Stimulated activated CD4-positive, alpha-beta T cell treated with anti-CD3 and anti-CD28 coated beads, Interleukin-15, amount 100 ng/mL, for 1 hour (primary cell): ENCODE measurements around the gene TCF4.

Source experiments
- DNase-seq, 2 donors: peaks; one replicate each; pipeline ENCODE4 v3.0.0-alpha.2; 2020; ENCODE audit warnings: low read depth in 1 of 2, low spot score in 1 of 2

The TCF4 gene

DNA sequence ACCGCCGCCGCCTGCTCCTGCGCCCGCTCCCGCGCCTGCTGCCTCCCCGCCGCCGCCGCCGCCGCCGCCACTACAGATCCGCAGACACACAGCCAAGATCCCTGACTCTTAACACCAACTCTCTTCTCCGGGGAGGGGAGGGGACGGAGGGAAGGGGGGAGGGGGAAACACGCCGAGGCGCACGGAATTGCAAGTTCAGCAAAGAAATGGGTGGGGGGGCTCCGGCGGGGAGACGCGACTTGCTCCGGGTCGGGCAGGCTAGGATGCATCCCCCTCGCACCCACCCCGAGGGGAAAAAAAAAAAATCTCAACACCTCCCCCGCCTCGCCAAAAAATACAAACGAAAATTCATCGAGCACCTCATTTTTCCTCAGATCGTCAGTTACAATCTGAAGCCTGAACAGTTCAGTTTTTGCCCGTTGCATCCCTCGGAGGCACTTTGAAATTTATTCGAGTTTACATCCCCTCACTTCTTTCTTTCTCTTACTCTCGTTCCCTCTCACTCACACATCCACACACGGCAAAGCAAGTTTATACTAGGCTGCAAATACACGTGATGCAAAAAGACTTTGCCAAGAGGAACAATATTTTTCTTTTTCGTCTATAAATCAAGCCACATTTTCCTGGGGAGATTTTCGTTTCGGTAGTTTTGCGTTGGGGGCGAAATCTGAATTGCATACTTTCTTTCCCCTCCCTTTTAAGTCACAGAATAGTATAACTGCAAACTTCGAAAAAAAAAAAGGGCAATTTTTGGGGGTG lies at the start of gene TCF4:
TCF4 (minus strand) TSS at position 82 of the 759 bp plus-strand sequence. CDS start 1,076 bp downstream, outside the sequence.
- DNase-seq, result no peak

DNA sequence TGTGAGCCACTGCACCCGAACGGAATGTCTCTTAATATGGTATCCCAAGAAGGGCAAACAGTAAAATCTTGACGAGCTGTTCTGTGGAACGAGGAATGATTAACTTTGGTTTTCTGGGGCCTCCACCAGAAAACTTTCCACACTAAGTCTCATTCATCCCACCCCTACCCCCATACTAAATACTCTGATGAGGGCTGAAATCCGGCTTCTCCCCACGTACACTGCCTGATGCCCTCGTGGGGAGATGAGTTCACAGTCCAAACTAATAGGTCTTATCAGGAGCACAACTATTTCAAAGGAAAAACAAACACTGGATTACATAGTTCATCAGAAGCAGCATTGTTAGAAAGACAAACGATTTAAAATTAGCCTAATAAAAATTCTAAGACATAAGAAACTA lies 49.2 kb upstream of the TCF4 start:
- DNase-seq, result no peak

DNA sequence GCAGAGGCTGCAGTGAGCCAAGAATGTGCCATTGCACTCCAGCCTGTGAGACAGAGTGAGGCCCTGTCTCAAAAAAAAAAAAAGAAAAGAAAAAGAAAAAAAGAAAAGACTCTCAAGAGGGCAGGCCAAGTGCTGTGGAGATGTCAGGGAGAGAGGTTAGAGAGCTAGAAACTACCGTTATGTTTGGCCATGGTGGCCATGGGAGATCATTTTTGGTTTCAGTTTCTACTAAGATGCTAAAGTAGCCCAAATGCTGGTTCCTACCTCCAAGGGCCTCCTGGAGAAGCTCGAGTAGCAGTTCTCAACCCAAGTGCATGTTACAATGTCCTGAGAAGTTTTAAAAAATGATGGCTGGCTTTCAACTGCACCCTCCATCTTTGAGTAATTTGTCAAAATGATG lies 47.4 kb upstream of the TCF4 start:
- no peak for DNase-seq

DNA sequence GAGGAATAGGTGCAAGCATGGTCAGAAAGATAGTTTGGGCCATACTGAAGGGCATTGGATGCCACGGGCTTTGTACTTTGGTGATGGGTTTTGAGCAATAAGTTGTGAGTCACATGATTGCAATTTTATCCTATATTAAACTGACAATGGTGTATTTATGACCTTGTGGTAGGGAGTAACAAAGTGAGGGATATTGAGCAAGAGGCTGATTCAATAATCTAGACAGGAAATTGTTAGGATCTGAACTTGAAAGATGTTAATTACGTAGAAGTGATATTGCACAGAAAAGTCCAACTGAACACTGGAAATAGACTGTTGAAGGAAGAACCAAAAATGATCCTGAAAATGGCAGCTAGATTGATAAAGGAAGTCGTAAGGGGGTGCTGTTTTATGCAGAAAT lies 46.6 kb upstream of the TCF4 start:
- DNase-seq, result no peak

- no peak for DNase-seq
These were observed 45.0 kb upstream of the TCF4 start for GRCh38 chr18:55633032-55633431.

- no peak for DNase-seq
These were observed 41.1 kb upstream of the TCF4 start for GRCh38 chr18:55629133-55629532.

GRCh38 chr18:55627007-55627406 lies 39.0 kb upstream of the TCF4 start:
- DNase-seq, result no peak

GRCh38 chr18:55625901-55626300 lies 37.9 kb upstream of the TCF4 start:
- DNase-seq, result no peak

- DNase-seq, result no peak
These were observed 35.6 kb upstream of the TCF4 start for GRCh38 chr18:55623626-55624025.

GRCh38 chr18:55610506-55610905 lies 22.5 kb upstream of the TCF4 start:
- DNase-seq, result no peak

- no peak for DNase-seq
These were observed 21.3 kb upstream of the TCF4 start for GRCh38 chr18:55609160-55609825.

GRCh38 chr18:55608497-55608896 lies 20.5 kb upstream of the TCF4 start:
- no peak for DNase-seq

DNA sequence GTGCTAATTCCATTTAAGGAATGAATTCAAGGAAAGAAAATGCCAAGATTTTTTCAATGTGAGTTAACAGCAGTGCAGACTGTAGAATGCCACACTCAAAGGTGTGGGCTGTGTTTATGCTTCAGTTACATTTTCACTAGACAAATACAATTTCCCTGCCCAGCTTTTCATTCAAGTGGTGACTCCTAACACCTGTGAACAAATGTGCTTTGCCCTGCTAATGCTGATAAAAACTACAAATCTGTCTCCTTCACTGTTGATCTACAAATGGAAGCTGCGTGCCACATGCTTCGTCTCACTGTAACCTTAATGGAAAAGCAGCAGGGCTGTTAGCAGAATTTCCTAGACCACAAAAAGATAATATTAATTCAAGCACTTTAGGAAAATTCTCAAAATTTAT lies 19.8 kb upstream of the TCF4 start:
- no peak for DNase-seq

- DNase-seq, result no peak
These were observed 17.8 kb upstream of the TCF4 start for GRCh38 chr18:55605733-55606338.

- DNase-seq, result no peak
These were observed 15.8 kb upstream of the TCF4 start for GRCh38 chr18:55603775-55604174.

DNA sequence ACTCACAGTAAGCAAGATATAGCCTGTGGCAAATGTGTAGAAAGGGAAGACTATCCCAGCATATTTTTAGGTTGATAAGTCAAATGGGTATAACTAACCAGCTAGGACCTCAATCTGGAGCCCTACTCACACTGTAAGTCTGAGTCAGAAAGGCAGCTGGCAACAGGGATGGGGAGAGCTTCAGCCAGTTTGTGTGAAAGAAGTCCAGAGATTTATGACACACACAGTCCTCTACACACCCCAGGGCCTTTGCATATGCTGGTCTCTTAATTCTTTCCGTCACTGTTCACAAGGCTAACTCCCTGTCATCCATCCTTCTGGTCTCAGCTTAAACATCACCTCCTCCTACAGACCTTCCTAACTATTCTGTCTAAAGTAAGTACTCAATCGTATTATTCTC lies 5.9 kb upstream of the TCF4 start:
- no peak for DNase-seq

GRCh38 chr18:55592572-55592971 lies 4.6 kb upstream of the TCF4 start:
- no peak for DNase-seq

DNA sequence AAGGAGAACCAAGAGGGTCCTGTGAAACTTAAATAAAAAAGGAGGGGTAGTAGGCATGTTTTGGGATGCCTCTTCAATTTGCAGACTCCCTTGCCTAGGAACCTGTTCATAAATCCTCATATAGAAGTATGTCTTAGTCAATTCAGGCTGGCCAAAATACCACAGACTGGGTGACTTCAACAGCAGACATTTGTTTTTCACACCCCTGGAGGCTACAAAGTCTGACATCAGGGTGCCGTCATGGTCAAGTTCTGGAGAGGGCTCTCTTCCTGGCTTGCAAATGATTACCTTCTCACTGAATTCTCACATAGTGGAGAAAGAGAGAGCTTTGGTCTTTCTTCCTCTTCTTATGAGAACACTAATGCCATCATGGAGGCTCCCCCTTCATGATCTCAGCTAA lies 4.1 kb upstream of the TCF4 start:
- no peak for DNase-seq

DNA sequence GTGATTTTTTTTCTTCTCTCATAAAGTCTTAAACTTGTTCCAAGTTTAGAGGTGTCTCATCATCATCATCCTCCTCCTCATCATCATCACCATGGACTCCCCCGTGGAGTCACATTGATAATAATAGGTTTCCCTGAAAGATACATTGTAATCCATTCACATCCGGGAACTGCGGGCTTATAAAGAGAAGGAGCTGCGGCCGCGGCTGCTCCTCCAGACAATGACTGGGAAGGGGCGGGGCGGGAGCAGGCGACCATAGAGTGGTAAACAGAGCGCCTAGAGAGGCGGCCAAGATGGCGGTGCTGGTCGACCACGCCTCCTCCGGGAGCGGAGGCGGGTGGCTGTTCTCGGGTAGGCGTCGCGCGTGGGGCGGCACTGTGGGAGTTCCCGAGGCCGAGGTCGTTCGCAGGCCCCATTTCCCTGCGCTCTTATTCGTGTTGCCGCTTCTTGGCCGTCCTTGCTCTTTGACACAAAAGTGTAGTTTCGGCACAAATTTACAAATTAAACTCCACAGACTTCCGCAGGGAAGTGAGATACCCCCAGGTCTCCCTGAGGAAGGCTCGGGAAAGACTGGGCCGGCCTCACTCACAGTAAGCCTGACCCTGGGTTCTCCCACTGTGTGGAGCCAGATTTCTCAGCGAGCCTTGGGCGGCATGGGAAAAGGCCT lies 1.8 kb upstream of the TCF4 start:
- DNase-seq, result peak; percentile 4 to 55

DNA sequence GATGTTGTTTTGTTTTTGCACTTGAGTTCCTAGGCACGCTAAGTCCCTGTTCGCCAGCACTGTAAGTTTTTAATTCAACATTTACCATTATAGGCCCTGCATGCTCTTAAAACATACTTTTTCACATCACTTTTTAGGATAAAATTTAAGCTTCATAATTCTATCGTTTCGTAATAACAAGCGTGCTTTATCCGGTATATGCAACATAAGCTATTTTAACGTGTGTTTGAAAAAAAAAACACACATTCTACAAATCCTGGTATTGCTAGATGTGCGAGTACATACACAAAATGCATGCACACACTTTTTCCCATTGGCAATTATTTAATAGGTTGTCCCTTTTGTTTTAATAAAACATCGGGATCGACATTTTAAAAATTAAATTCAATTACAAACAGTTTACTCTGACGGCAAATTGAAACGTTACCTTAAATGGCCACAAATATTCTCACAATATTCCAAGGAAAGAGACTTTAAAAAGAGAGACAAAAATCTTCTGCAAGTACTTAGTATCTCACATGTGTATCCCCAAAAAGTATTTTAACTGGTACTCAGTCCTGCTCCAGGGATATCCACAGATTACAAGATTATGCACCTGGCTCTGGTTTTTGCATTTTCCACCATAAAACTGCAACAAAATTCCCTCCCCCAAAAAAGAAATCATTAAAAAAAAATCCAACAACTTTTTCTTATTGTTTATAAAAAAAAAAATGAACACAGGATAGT lies 1.0 kb upstream of the TCF4 start:
- DNase-seq, result no peak

DNA sequence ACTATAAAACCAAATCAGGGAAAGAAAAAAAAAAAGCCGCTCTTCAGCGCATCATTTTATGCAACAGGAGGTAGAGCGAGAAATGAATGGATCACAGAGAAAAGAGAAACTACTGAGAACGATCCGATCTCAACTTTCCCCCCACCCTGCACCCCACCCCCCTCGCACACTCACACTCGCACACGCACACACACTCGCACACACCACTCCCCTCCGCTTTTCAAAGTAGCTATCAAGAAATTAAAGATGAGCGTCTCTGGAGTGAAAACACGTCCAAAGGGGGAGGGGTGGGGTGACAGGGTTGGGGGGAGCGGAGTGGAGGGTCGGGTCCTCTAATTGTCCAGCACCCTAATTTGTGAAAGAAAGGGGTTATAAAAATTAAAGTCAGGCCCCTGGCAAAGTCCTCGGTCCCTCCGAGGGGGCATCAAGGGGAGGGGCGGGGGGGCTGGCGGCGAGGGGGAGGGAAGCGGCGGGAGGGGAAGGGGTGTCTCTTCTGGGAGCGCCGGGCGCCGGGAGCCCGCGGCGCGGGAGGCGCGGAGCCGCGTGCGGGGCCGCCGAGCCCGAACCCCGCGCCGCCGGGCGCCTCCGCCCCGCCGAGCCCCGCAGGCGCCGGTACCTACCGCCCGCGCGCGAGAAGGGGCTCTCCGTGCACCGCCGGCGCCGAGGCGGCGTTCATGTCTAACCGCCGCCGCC lies 428 bp downstream of the TCF4 start:
- no peak for DNase-seq
